ENCODE results near the gene PRDX1.
A peak's percentile ranks its signal among the peaks of the same experiment; 100 is the strongest.

The PRDX1 gene

DNA sequence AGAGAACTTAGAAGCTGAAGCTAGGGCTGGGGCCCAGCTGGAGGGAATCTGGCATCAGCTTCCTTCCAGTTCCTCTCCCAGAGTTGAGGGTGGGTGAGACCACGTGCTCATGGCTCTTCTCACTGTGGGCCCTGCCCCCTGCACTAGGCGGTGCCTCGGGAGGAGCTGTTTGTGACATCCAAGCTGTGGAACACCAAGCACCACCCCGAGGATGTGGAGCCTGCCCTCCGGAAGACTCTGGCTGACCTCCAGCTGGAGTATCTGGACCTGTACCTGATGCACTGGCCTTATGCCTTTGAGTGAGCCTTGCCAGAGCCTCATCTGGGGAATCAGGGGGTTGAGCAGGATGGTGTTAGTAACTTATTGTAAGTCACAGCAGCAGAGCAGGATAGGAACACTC lies 45.0 kb upstream of the PRDX1 start:
- no peak overlapping the region for H3K4me3 ChIP-seq (ENCODE audit: low read depth, low read length)

DNA sequence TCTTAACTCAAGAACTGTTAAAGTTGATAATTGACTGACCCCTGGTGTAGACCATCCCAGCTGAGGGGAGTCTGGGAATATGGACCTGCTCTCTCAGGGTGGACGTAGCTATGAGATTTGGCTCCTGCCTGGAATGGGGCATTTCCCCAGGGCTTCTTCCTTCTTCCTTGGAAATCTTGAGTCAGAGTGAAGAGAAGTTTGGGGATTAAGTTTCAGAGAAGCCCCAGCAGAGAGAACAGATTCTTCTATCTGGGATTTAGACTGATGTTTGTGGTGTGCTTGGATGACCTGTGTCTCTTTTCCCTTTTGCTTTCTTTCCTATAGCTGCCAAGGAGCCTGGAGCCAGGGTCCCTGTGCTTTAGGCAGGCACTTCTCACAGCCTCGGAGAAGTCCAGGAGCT lies 42.2 kb upstream of the PRDX1 start:
- TF ChIP-seq, protein P1, sequence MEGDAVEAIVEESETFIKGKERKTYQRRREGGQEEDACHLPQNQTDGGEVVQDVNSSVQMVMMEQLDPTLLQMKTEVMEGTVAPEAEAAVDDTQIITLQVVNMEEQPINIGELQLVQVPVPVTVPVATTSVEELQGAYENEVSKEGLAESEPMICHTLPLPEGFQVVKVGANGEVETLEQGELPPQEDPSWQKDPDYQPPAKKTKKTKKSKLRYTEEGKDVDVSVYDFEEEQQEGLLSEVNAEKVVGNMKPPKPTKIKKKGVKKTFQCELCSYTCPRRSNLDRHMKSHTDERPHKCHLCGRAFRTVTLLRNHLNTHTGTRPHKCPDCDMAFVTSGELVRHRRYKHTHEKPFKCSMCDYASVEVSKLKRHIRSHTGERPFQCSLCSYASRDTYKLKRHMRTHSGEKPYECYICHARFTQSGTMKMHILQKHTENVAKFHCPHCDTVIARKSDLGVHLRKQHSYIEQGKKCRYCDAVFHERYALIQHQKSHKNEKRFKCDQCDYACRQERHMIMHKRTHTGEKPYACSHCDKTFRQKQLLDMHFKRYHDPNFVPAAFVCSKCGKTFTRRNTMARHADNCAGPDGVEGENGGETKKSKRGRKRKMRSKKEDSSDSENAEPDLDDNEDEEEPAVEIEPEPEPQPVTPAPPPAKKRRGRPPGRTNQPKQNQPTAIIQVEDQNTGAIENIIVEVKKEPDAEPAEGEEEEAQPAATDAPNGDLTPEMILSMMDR (IDR thresholded peaks at IDR 0.05; ENCODE audit: low read depth, low read length), result no peak
- TF ChIP-seq MYC (IDR thresholded peaks at IDR 0.05; ENCODE audit: low read depth, low read length) (no peak), POLR2A (IDR thresholded peaks at IDR 0.05; ENCODE audit: extremely low read depth, insufficient read length) (no peak)
- TF ChIP-seq, protein P2, sequence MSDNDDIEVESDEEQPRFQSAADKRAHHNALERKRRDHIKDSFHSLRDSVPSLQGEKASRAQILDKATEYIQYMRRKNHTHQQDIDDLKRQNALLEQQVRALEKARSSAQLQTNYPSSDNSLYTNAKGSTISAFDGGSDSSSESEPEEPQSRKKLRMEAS (IDR thresholded peaks at IDR 0.05; ENCODE audit: low read depth, low read length), result no peak

More for the DNA sequence above, 45.0 kb upstream of the PRDX1 start:
- TF ChIP-seq, protein P2 (IDR thresholded peaks at IDR 0.05; ENCODE audit: low read depth, low read length), result no peak
- TF ChIP-seq MYC (IDR thresholded peaks at IDR 0.05; ENCODE audit: low read depth, low read length) (no peak), POLR2A (IDR thresholded peaks at IDR 0.05; ENCODE audit: extremely low read depth, insufficient read length) (no peak)
- TF ChIP-seq, protein P1 (IDR thresholded peaks at IDR 0.05; ENCODE audit: low read depth, low read length), result no peak
- no peak for DNase-seq (ENCODE audit: low read depth)

DNA sequence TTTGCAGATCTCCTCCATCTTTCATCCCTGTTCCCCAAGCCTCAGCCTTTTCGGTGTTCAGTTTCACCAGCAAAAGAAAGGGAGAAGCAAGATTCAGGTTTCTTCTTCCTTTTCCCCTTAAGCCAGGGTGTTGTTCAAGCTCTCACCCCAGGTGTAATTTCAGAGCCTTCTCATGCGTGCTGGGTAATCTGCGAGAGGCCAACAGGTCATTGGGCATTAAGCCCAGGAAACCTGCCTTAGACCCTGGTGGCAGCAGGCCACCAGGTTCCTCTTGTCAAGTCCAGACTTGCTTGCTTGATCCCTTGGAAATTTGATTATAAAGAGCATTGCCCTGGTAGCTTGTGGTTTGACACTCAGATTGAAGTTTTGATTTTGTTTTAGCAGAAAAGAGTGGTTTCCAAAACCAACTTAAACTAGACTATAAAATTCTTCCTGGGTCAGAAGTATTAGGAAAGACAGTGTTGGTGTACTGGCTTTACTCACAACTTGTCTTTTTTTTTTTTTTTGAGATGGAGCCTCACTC lies 35.8 kb upstream of the PRDX1 start:
- DNase-seq (ENCODE audit: low read depth), result no peak
- H3K4me3 ChIP-seq (ENCODE audit: low read depth, low read length), result no peak overlapping the region
- TF ChIP-seq POLR2A (IDR thresholded peaks at IDR 0.05; ENCODE audit: extremely low read depth, insufficient read length) (no peak), MYC (IDR thresholded peaks at IDR 0.05; ENCODE audit: low read depth, low read length) (no peak)
- TF ChIP-seq, protein P1 (IDR thresholded peaks at IDR 0.05; ENCODE audit: low read depth, low read length), result no peak
- TF ChIP-seq, protein P2 (IDR thresholded peaks at IDR 0.05; ENCODE audit: low read depth, low read length), result no peak

More for the DNA sequence above, 42.2 kb upstream of the PRDX1 start:
- DNase-seq (ENCODE audit: low read depth), result no peak
- no peak overlapping the region for H3K4me3 ChIP-seq (ENCODE audit: low read depth, low read length)

DNA sequence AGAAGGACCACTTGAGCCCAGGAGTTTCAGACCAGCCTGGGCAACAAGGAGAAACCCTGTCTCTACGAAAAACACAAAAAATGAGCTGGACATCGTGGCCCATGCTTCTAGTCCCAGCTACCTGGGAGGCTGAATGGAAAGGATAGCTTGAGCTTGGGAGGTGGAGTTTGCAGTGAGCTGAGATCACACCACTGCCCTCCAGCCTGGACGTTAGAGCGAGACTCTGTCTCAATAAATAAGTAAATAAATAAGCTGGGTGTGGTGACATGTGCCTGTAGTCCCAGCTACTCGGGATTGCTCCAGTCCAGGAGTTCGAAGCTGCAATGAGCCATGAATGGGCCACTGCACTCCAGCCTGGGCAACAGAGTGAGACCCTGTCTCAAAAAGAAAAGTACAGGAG lies 32.5 kb upstream of the PRDX1 start:
- TF ChIP-seq, protein P2 (IDR thresholded peaks at IDR 0.05; ENCODE audit: low read depth, low read length), result no peak
- no peak overlapping the region for H3K4me3 ChIP-seq (ENCODE audit: low read depth, low read length)
- DNase-seq (ENCODE audit: low read depth), result no peak

DNA sequence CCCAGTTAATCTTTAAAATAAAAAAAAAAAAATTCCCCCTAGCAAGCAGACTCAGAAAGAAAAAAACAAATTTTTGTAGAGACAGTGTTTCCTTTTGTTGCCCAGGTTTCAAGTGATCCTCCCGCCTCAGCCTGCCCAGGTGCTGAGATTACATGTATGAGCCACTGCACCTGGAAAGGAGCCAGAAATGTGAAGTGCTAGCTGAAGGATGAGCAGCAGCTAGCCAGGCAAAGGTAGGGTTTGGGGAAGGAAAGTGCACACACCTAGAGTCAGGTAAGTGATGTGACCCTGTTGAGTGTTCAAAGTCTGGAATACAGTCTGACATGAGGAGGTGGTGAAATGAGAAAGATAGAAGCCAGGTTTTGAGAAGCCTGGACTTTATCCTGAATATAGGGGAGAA lies 30.6 kb upstream of the PRDX1 start:
- TF ChIP-seq, protein P2 (IDR thresholded peaks at IDR 0.05; ENCODE audit: low read depth, low read length), result no peak
- TF ChIP-seq, protein P1 (IDR thresholded peaks at IDR 0.05; ENCODE audit: low read depth, low read length), result no peak
- TF ChIP-seq POLR2A (IDR thresholded peaks at IDR 0.05; ENCODE audit: extremely low read depth, insufficient read length) (no peak), MYC (IDR thresholded peaks at IDR 0.05; ENCODE audit: low read depth, low read length) (no peak)
- H3K4me3 ChIP-seq (ENCODE audit: low read depth, low read length), result peak overlapping the region; percentile 85
- no peak for DNase-seq (ENCODE audit: low read depth)

DNA sequence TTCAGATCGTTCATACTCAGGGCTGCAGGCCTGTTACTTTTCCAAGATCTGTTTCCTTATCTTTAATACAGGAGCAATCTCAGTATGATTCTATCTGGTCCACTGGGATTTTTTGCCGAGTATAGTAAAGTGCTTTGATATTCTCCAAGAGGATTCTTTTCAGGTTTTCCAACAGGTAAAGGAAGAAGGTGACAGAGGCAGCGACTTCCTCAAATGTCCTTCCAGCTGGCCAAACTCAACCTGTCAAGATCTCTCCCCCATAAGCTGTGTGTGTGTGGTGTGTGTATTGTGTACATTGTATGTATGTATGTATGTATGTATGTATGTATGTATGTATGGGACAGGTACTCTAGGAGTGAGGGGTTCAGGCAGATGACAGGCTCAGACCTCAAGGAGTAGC lies 30.0 kb upstream of the PRDX1 start:
- DNase-seq (ENCODE audit: low read depth), result no peak
- H3K4me3 ChIP-seq (ENCODE audit: low read depth, low read length), result peak overlapping the region; percentile 85
- no peak for TF ChIP-seq MYC (IDR thresholded peaks at IDR 0.05; ENCODE audit: low read depth, low read length)
- TF ChIP-seq, protein P1 (IDR thresholded peaks at IDR 0.05; ENCODE audit: low read depth, low read length), result no peak
- no peak for TF ChIP-seq POLR2A (IDR thresholded peaks at IDR 0.05; ENCODE audit: extremely low read depth, insufficient read length)
- TF ChIP-seq, protein P2 (IDR thresholded peaks at IDR 0.05; ENCODE audit: low read depth, low read length), result no peak
